ENCODE measurements around the gene KCNG3. TPM values are rescaled to one million over a fixed set of nuclear protein-coding genes. Genes with fewer than 3 reads are reported as not detected.
A peak's percentile ranks its signal among the peaks of the same experiment; 100 is the strongest.

The KCNG3 gene
- total and polyA plus RNA-seq, 2 experiments from 2014 or later: 0.27 TPM; not detected in 1

- no peaks in the 10 kb centered on the region for H3K27me3 ChIP-seq
- DNase-seq (ENCODE audit: low read depth in 1 of 2, low spot score in 1 of 2): no peak
- no peak overlapping the region for H3K27ac ChIP-seq
- H3K4me3 ChIP-seq: no peak overlapping the region
- H3K4me1 ChIP-seq (ENCODE audit: low read depth): no peaks in the 10 kb centered on the region
- no peaks in the 10 kb centered on the region for H3K36me3 ChIP-seq
- TF ChIP-seq CTCF (IDR thresholded peaks at IDR 0.05; ENCODE audit: low read depth, low read length): no peak
- no peaks in the 10 kb centered on the region for H3K9me3 ChIP-seq (ENCODE audit: low read depth)
These were observed 68.1 kb downstream of the KCNG3 start for GRCh38 chr2:42425697-42426096.

- Histone ChIP-seq H3K36me3 (no peaks in the 10 kb centered on the region), H3K27me3 (no peaks in the 10 kb centered on the region), H3K27ac (no peak overlapping the region), H3K4me3 (no peak overlapping the region), H3K9me3 (ENCODE audit: low read depth) (no peaks in the 10 kb centered on the region), H3K4me1 (ENCODE audit: low read depth) (no peaks in the 10 kb centered on the region)
- no peak for TF ChIP-seq CTCF (IDR thresholded peaks at IDR 0.05; ENCODE audit: low read depth, low read length)
- peak in 1 of 2 donors; percentile 89 for DNase-seq (ENCODE audit: low read depth in 1 of 2, low spot score in 1 of 2)
These were observed 69.7 kb downstream of the KCNG3 start for GRCh38 chr2:42424033-42424432.

GRCh38 chr2:42421601-42422239 is 72.1 kb downstream of the KCNG3 start:
- Histone ChIP-seq H3K4me3 (no peak overlapping the region), H3K27ac (no peak overlapping the region), H3K4me1 (ENCODE audit: low read depth) (no peaks in the 10 kb centered on the region), H3K27me3 (no peaks in the 10 kb centered on the region), H3K36me3 (no peaks in the 10 kb centered on the region), H3K9me3 (ENCODE audit: low read depth) (no peaks in the 10 kb centered on the region)
- peak in 1 of 2 donors; percentile 13 for DNase-seq (ENCODE audit: low read depth in 1 of 2, low spot score in 1 of 2)
- TF ChIP-seq CTCF (IDR thresholded peaks at IDR 0.05; ENCODE audit: low read depth, low read length): no peak

DNA sequence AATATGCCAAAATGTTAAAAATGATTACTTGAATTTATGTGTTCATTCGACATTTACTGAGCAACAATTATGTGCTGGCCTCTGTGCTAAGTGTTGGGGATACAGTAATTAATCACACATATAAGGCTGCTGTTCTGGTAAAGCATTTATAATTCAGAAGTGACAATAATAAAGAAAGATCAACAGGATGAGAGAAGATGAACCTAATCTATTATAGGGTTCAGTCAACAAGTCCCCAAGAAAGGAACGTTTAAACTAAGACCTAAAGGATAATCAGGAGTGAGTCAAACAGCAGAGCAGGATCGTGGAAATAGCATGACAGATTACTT is 72.7 kb downstream of the KCNG3 start:
- H3K4me3 ChIP-seq: no peak overlapping the region
- no peaks in the 10 kb centered on the region for H3K36me3 ChIP-seq
- H3K4me1 ChIP-seq (ENCODE audit: low read depth): no peaks in the 10 kb centered on the region
- no peaks in the 10 kb centered on the region for H3K9me3 ChIP-seq (ENCODE audit: low read depth)
- no peaks in the 10 kb centered on the region for H3K27me3 ChIP-seq
- DNase-seq (ENCODE audit: low read depth in 1 of 2, low spot score in 1 of 2): no peak
- no peak for TF ChIP-seq CTCF (IDR thresholded peaks at IDR 0.05; ENCODE audit: low read depth, low read length)
- no peak overlapping the region for H3K27ac ChIP-seq

DNA sequence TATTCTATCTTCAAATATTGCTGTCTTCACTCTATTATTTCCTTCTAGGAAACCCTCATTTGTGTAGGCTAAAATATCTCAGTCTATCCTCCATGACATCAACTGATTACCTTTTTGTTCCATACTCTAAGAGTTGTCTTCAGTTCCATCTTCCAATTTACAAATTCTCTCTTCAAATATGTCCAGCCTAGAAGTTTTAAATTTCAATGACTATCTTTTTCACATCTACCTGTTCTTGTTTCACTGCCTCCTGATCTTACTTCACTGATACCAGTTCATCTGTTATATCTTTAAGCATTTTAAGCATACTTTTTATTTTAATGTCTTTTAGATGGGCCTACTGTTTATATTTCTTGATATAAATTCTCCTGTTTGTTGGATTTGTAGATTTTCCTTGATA is 79.1 kb downstream of the KCNG3 start:
- no peak overlapping the region for H3K4me3 ChIP-seq
- H3K27ac ChIP-seq: no peak overlapping the region
- H3K27me3 ChIP-seq: no peaks in the 10 kb centered on the region
- no peaks in the 10 kb centered on the region for H3K4me1 ChIP-seq (ENCODE audit: low read depth)
- H3K36me3 ChIP-seq: no peaks in the 10 kb centered on the region
- no peaks in the 10 kb centered on the region for H3K9me3 ChIP-seq (ENCODE audit: low read depth)
- TF ChIP-seq CTCF (IDR thresholded peaks at IDR 0.05; ENCODE audit: low read depth, low read length): no peak
- no peak for DNase-seq (ENCODE audit: low read depth in 1 of 2, low spot score in 1 of 2)
